SK-N-SH treated with all-trans-retinoic acid at 6 μM for 48 hours (cell line): ENCODE measurements around the gene PHYH.

Experiments used
- PATZ1 ChIP-seq: fragments of 250-450 bp; sonication (Bioruptor Pico); IDR thresholded peaks from 2 replicates; pipeline ENCODE4 v1.8.0; 2020; ENCODE audit warnings: mild to moderate bottlenecking, moderate library complexity, borderline replicate concordance
- TSHZ2 ChIP-seq: fragments of 250-450 bp; sonication (Bioruptor Pico); IDR thresholded peaks from 2 replicates; pipeline ENCODE4 v1.5.0; 2020; ENCODE audit warnings: mild to moderate bottlenecking, moderate library complexity
- ZFP30 ChIP-seq: fragments of 450-650 bp; formaldehyde crosslinking; IDR thresholded peaks from 2 replicates; pipeline ENCODE4 v1.5.0; 2022; ENCODE audit warnings: mild to moderate bottlenecking, moderate library complexity

- TF ChIP-seq TSHZ2 (no peak), ZFP30 (CRISPR knock-in tag) (no peak), PATZ1 (CRISPR knock-in tag) (no peak)
Observed at GRCh38 chr10:13337128-13337826, 37.4 kb upstream of the PHYH start.
